T-cell (primary cell): ENCODE measurements around the gene CTNNBL1. TPM values are rescaled to one million over a fixed set of nuclear protein-coding genes. Genes with fewer than 3 reads are reported as not detected.

Experiments used
- ATAC-seq, 4 experiments: fragments of 200-7000 bp in 3 of 4; fragments of 150-1000 bp in 1 of 4; cut with Tn5 transposase; replicated peaks in 1 of 4; 1 replicate in 3 of 4; 2 replicates in 1 of 4; pipeline ENCODE4 v1.10.0; 2021; ENCODE audit warnings: moderate library complexity in 3 of 4, mild to moderate bottlenecking in 2 of 4, moderate number of reproducible peaks in 1 of 4
- CTCF ChIA-PET, 2 donors: fragments of 300-600 bp; sonication (Branson Sonifier 250); formaldehyde crosslinking; loops; one replicate each; lab custom pipeline; 2022; ENCODE audit warnings: antibody characterized with exemption in 2 of 2; lab: Charles Lee
- POLR2A ChIA-PET, 2 donors: fragments of 300-600 bp; sonication (Branson Sonifier 250); formaldehyde crosslinking; loops; one replicate each; lab custom pipeline; 2022; ENCODE audit warnings: antibody characterized with exemption in 2 of 2; lab: Charles Lee
- DNase-seq, 35 experiments: peaks; one replicate each; pipeline versions ENCODE4 v3.0.0 to v3.0.0-alpha.2; 2013 to 2023
- H3K27ac ChIP-seq: one replicate; pipeline ENCODE4 v1.5.1; 2013; ENCODE audit warnings: low read length
- H3K27me3 ChIP-seq, 2 experiments: replicated peaks in 1 of 2; 1 replicate in 1 of 2; 2 replicates in 1 of 2; pipeline versions ENCODE4 v1.6.1 to v1.7.0; 2013; ENCODE audit warnings: low read length in 1 of 2, mixed read lengths in 1 of 2; ENCODE audit not compliant: control insufficient read depth in 2 of 2, insufficient read depth in 2 of 2; ENCODE audit errors: extremely low read depth in 1 of 2
- H3K36me3 ChIP-seq, 2 donors: 1 replicate in 1 of 2; 2 replicates in 1 of 2; pipeline versions ENCODE4 v1.6.1 to v1.7.0; 2013; ENCODE audit warnings: low read length in 1 of 2; ENCODE audit not compliant: control insufficient read depth in 2 of 2, insufficient read depth in 1 of 2; ENCODE audit errors: extremely low read depth in 1 of 2
- H3K4me1 ChIP-seq, 2 experiments: 1 replicate in 1 of 2; 2 replicates in 1 of 2; pipeline versions ENCODE4 v1.6.1 to v1.7.0; 2013; ENCODE audit warnings: low read length in 2 of 2, mixed read lengths in 1 of 2; ENCODE audit not compliant: insufficient read depth in 2 of 2, control insufficient read depth in 1 of 2; ENCODE audit errors: extremely low read depth in 1 of 2
- H3K4me3 ChIP-seq, 2 donors: 1 replicate in 1 of 2; 2 replicates in 1 of 2; pipeline versions ENCODE4 v1.5.1 to v1.7.0; 2013; ENCODE audit warnings: mild to moderate bottlenecking in 2 of 2, low read length in 1 of 2, moderate library complexity in 1 of 2; ENCODE audit not compliant: control insufficient read depth in 1 of 2; ENCODE audit errors: extremely low read depth in 1 of 2
- H3K9me3 ChIP-seq: 2 replicates; pipeline ENCODE4 v1.7.0; 2013
- H3K27ac Mint-ChIP-seq, 2 donors: one replicate each; pipeline ENCODE4 v1.8.0; 2020 to 2021; ENCODE audit warnings: mild to moderate bottlenecking in 2 of 2, mixed read lengths in 2 of 2
- H3K27me3 Mint-ChIP-seq, 2 donors: one replicate each; pipeline ENCODE4 v1.8.0; 2021 to 2022; ENCODE audit warnings: mixed read lengths in 2 of 2
- H3K36me3 Mint-ChIP-seq: one replicate; pipeline ENCODE4 v1.8.0; 2021; ENCODE audit warnings: mixed read lengths
- H3K4me1 Mint-ChIP-seq, 3 donors: one replicate each; pipeline ENCODE4 v1.8.0; 2020 to 2022; ENCODE audit warnings: mixed read lengths in 3 of 3, mild to moderate bottlenecking in 1 of 3
- H3K4me3 Mint-ChIP-seq, 3 donors: one replicate each; pipeline ENCODE4 v1.8.0; 2020 to 2022; ENCODE audit warnings: mild to moderate bottlenecking in 3 of 3, mixed read lengths in 3 of 3, moderate library complexity in 3 of 3
- H3K9me3 Mint-ChIP-seq, 3 donors: one replicate each; pipeline ENCODE4 v1.8.0; 2020 to 2022; ENCODE audit warnings: mixed read lengths in 3 of 3
- WGBS: methylation state at CpG from one replicate; pipeline ENCODE4 v1.1.5; 2013; ENCODE audit warnings: missing lambda C conversion rate; ENCODE audit not compliant: insufficient coverage; 5-methylcytosine and 5-hydroxymethylcytosine counted together
- total RNA-seq, 35 experiments: library from RNA in 6 of 35; stranded (reverse) in 6 of 35; fragments of 120-200 nt in 1 of 35; gene quantifications; one replicate each; pipeline versions ENCODE4 v1.2.1 to v1.2.4 and lab custom pipeline; 2013 to 2026

The CTNNBL1 gene
- total RNA-seq, 5 donors from 2014 or later (not counting 1 experiment from before 2014, with no cell fraction given): 44.6 to 52.4 (median 49.4) TPM

- no peak overlapping the region for H3K27ac ChIP-seq
- DNase-seq (no peak), ATAC-seq (no peak)
- Mint-ChIP-seq H3K9me3 (peaks cover 5 to 7% (median 5%) of the 10 kb centered on the region in 3 donors), H3K27ac (no peak overlapping the region), H3K36me3 (peaks cover 25% of the 10 kb centered on the region), H3K27me3 (no peaks in the 10 kb centered on the region), H3K4me3 (no peak overlapping the region), H3K4me1 (peaks cover 20 to 44% (median 37%) of the 10 kb centered on the region in 3 donors)
- H3K9me3 ChIP-seq: no peaks in the 10 kb centered on the region
- ChIA-PET POLR2A (interaction anchor here in 1 of 2 donors (0.5 kb wide), 1 partner anchor 17 kb away, joined by 3 read pairs; no protein-coding TSS in a partner anchor), CTCF (no interaction called here)
- H3K27me3 ChIP-seq: no peaks in the 10 kb centered on the region
- H3K4me1 ChIP-seq: no peaks in the 10 kb centered on the region
- H3K36me3 ChIP-seq: peaks cover 0 to 4% of the 10 kb centered on the region in 2 donors
- H3K4me3 ChIP-seq: no peak overlapping the region
Measured at GRCh38 chr20:37726321-37726720, 32.5 kb downstream of the CTNNBL1 start.

GRCh38 chr20:37726971-37727956, 33.4 kb downstream of the CTNNBL1 start:
- H3K27me3 ChIP-seq: no peaks in the 10 kb centered on the region
- Mint-ChIP-seq H3K4me1 (peaks cover 20 to 44% (median 37%) of the 10 kb centered on the region in 3 donors), H3K4me3 (no peak overlapping the region), H3K36me3 (peaks cover 25% of the 10 kb centered on the region), H3K27ac (no peak overlapping the region), H3K27me3 (no peaks in the 10 kb centered on the region), H3K9me3 (no peaks in the 10 kb centered on the region)
- no peak overlapping the region for H3K4me3 ChIP-seq
- H3K4me1 ChIP-seq: no peaks in the 10 kb centered on the region
- no peak overlapping the region for H3K27ac ChIP-seq
- POLR2A ChIA-PET: no interaction called here
- no CpG with 5 or more reads among the region's 7 CpGs for WGBS
- H3K36me3 ChIP-seq: peaks cover 0 to 4% of the 10 kb centered on the region in 2 donors
- H3K9me3 ChIP-seq: no peaks in the 10 kb centered on the region
- DNase-seq (no peak), ATAC-seq (no peak)
- CTCF ChIA-PET: no interaction called here

GRCh38 chr20:37727957-37728634, 34.3 kb downstream of the CTNNBL1 start:
- Mint-ChIP-seq H3K27ac (no peak overlapping the region), H3K4me1 (peaks cover 20 to 40% (median 34%) of the 10 kb centered on the region in 3 donors), H3K36me3 (peaks cover 31% of the 10 kb centered on the region), H3K9me3 (no peaks in the 10 kb centered on the region), H3K4me3 (no peak overlapping the region), H3K27me3 (no peaks in the 10 kb centered on the region)
- Histone ChIP-seq H3K27ac (no peak overlapping the region), H3K4me1 (no peaks in the 10 kb centered on the region), H3K27me3 (no peaks in the 10 kb centered on the region), H3K9me3 (no peaks in the 10 kb centered on the region), H3K36me3 (peaks cover 4 to 8% of the 10 kb centered on the region in 2 donors), H3K4me3 (no peak overlapping the region)
- DNase-seq (no peak), ATAC-seq (no peak)
- WGBS: no CpG with 5 or more reads among the region's 2 CpGs
- ChIA-PET POLR2A (no interaction called here), CTCF (interaction anchor here in 1 of 2 donors (0.6 kb wide), 1 partner anchor 265 kb away, joined by 3 read pairs; no protein-coding TSS in a partner anchor)

- no peak overlapping the region for H3K27ac Mint-ChIP-seq
- no peak overlapping the region for H3K4me3 Mint-ChIP-seq
- ChIA-PET CTCF (interaction anchor here in 1 of 2 donors (0.6 kb wide), 1 partner anchor 264 kb away, joined by 3 read pairs; no protein-coding TSS in a partner anchor), POLR2A (no interaction called here)
- ATAC-seq: no peak
- H3K27me3 ChIP-seq: no peaks in the 10 kb centered on the region
- H3K4me3 ChIP-seq: no peak overlapping the region
- H3K9me3 Mint-ChIP-seq: no peaks in the 10 kb centered on the region
- no peaks in the 10 kb centered on the region for H3K4me1 ChIP-seq
- peaks cover 20 to 37% (median 34%) of the 10 kb centered on the region in 3 donors for H3K4me1 Mint-ChIP-seq
- H3K36me3 Mint-ChIP-seq: peaks cover 36% of the 10 kb centered on the region
- DNase-seq: no peak
- WGBS: 67% methylated on average over 1 of the region's 2 CpGs
- H3K27ac ChIP-seq: no peak overlapping the region
- H3K9me3 ChIP-seq: no peaks in the 10 kb centered on the region
- H3K27me3 Mint-ChIP-seq: no peaks in the 10 kb centered on the region
- peaks cover 4 to 11% of the 10 kb centered on the region in 2 donors for H3K36me3 ChIP-seq
Measured at GRCh38 chr20:37728635-37728983, 34.8 kb downstream of the CTNNBL1 start.

- no peaks in the 10 kb centered on the region for H3K27me3 Mint-ChIP-seq
- ChIA-PET CTCF (no interaction called here), POLR2A (no interaction called here)
- no peak overlapping the region for H3K27ac ChIP-seq
- H3K36me3 Mint-ChIP-seq: peaks cover 38% of the 10 kb centered on the region
- H3K4me3 Mint-ChIP-seq: no peak overlapping the region
- no peak overlapping the region for H3K4me3 ChIP-seq
- H3K9me3 Mint-ChIP-seq: no peaks in the 10 kb centered on the region
- no peaks in the 10 kb centered on the region for H3K4me1 ChIP-seq
- H3K4me1 Mint-ChIP-seq: peaks cover 20 to 37% (median 25%) of the 10 kb centered on the region in 3 donors
- ATAC-seq: no peak
- no CpG with 5 or more reads among the region's 4 CpGs for WGBS
- H3K9me3 ChIP-seq: no peaks in the 10 kb centered on the region
- H3K36me3 ChIP-seq: peaks cover 9 to 13% of the 10 kb centered on the region in 2 donors
- DNase-seq: no peak
- no peak overlapping the region for H3K27ac Mint-ChIP-seq
- no peaks in the 10 kb centered on the region for H3K27me3 ChIP-seq
Measured at GRCh38 chr20:37729452-37729851, 35.6 kb downstream of the CTNNBL1 start.

GRCh38 chr20:37729909-37730308, 36.1 kb downstream of the CTNNBL1 start:
- Mint-ChIP-seq H3K27me3 (no peaks in the 10 kb centered on the region), H3K4me3 (no peak overlapping the region), H3K27ac (no peak overlapping the region), H3K9me3 (no peaks in the 10 kb centered on the region), H3K4me1 (peaks cover 20 to 37% (median 24%) of the 10 kb centered on the region in 3 donors), H3K36me3 (peaks cover 40% of the 10 kb centered on the region)
- H3K9me3 ChIP-seq: no peaks in the 10 kb centered on the region
- peaks cover 11 to 15% of the 10 kb centered on the region in 2 donors for H3K36me3 ChIP-seq
- no CpG with 5 or more reads among the region's 3 CpGs for WGBS
- ATAC-seq (no peak), DNase-seq (no peak)
- ChIA-PET CTCF (no interaction called here), POLR2A (no interaction called here)
- H3K27ac ChIP-seq: no peak overlapping the region
- H3K4me3 ChIP-seq: no peak overlapping the region
- H3K27me3 ChIP-seq: no peaks in the 10 kb centered on the region
- H3K4me1 ChIP-seq: no peaks in the 10 kb centered on the region
